Esophagus squamous epithelium (tissue), 5 donors: ENCODE measurements around the gene SGK1. TPM values are rescaled to one million over a fixed set of nuclear protein-coding genes. Genes with fewer than 3 reads are reported as not detected.
"Not testable (repeated sequence)": the region's sequence is repeated elsewhere in the genome, so short reads cannot be mapped to it uniquely, and the experiment has no call there.

Source experiments
- DNase-seq: peaks from one replicate; lab custom pipeline; 2025; lab: John Stamatoyannopoulos, UW
- H3K27ac ChIP-seq, 4 donors: fragments of 200-600 bp; sonication (generic); one replicate each; pipeline ENCODE4 v1.5.1; 2016 to 2019; ENCODE audit warnings: mild to moderate bottlenecking in 1 of 4
- H3K27me3 ChIP-seq, 4 donors: fragments of 200-600 bp; sonication (generic); 1 replicate in 3 of 4; 2 replicates in 1 of 4; pipeline versions ENCODE4 v1.5.1 to v1.6.0; 2017 to 2021; ENCODE audit warnings: antibody characterized with exemption in 1 of 4
- H3K36me3 ChIP-seq, 3 donors: fragments of 200-600 bp; sonication (generic); one replicate each; pipeline ENCODE4 v1.5.1; 2016 to 2019
- H3K4me1 ChIP-seq, 3 donors: fragments of 200-600 bp; sonication (generic); one replicate each; pipeline ENCODE4 v1.5.1; 2017 to 2019
- H3K4me3 ChIP-seq, 4 donors: fragments of 200-600 bp; sonication (generic); 1 replicate in 3 of 4; 2 replicates in 1 of 4; pipeline ENCODE4 v1.5.1; 2016 to 2019; ENCODE audit warnings: mild to moderate bottlenecking in 2 of 4, moderate library complexity in 1 of 4
- H3K9me3 ChIP-seq, 3 donors: fragments of 200-600 bp; sonication (generic); one replicate each; pipeline ENCODE4 v1.5.1; 2016 to 2019
- CTCF ChIP-seq, 6 experiments: fragments of 450-650 bp in 4 of 6; fragments of 200-600 bp in 2 of 6; sonication (generic) in 2 of 6; IDR thresholded peaks; one replicate each; pipeline ENCODE4 v1.5.1; 2016 to 2019; ENCODE audit warnings: antibody characterized with exemption in 6 of 6, mild to moderate bottlenecking in 4 of 6, moderate library complexity in 4 of 6
- POLR2A ChIP-seq, 4 donors: fragments of 450-650 bp; IDR thresholded peaks; one replicate each; pipeline ENCODE4 v1.6.1; 2017; ENCODE audit warnings: antibody characterized with exemption in 4 of 4, mild to moderate bottlenecking in 4 of 4, moderate library complexity in 3 of 4
- WGBS, 2 donors: methylation state at CpG; one replicate each; pipeline ENCODE4 v1.1.5; 2018; 5-methylcytosine and 5-hydroxymethylcytosine counted together
- intact Hi-C: fragments of 100-400 bp; cut with DNase I; formaldehyde crosslinking; loops from one replicate; pipeline ENCODE4 v1.15.0; 2022
- total RNA-seq, 4 donors: library from RNA; depleted of rRNA; stranded (reverse); fragments of >200 nt; gene quantifications; one replicate each; pipeline ENCODE4 v1.1.0, GENCODE V29; 2016
- donor health status: DM: yes; HTN: yes; CAD: no.

Gene SGK1
- total RNA-seq, 4 donors from 2014 or later = 93.8 to 170 (median 154) TPM

DNA sequence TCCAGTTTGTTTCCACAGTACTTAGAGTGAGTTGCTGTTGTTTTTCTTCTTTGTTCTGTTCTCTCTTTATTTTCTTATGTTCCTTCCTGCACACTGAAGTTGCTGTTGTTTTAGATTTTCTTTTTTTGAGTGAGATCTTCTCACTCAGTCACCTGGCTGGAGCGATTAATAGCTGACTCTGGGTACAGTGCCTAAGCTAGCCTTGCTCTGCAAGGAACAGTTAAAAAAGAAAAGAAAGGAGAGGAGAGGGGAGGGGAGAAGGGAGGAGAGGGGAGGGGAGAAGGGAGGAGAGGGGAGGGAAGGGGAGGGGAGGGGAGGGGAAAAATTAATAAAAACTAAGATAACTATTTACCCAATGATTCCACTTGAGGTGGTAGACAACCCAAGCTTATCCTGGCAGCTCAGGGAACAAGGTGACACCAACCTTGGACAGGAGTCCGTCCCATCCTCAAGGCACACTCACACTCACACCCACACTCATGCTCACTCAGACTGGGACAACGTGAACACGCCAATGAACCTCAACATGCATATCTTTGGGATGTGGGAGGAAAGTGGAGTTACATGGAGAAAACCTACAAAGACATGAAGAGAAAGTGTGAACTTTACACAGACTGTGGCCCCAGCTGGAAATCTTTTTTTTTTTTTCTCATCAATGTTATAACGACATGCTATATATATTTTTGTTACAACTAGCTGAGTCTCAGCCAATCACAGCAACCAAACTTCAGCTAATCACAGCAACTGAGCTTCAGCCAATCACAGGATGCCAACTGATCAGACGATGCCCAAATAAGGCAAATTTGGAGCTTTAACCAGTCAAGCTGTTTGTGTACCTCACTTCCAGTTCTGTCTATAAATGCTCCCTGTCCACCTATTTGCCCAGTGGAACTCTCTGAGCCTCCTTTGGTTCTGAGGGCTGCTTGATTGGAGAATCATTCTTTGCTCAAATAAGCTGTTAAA lies 124.1 kb downstream of the SGK1 start:
- no peak overlapping the region for H3K27ac ChIP-seq
- H3K9me3 ChIP-seq = no peaks in the 10 kb centered on the region
- H3K4me1 ChIP-seq = no peaks in the 10 kb centered on the region
- 91 to 93% methylated on average over 5 of the region's 6 CpGs for WGBS, 2 donors
- H3K4me3 ChIP-seq = no peak overlapping the region
- H3K27me3 ChIP-seq = no peaks in the 10 kb centered on the region
- no peaks in the 10 kb centered on the region for H3K36me3 ChIP-seq
- intact Hi-C loops = no loop called here
- DNase-seq = no peak
- no peak for TF ChIP-seq CTCF (IDR thresholded peaks at IDR 0.05)
- TF ChIP-seq POLR2A (IDR thresholded peaks at IDR 0.05) = no peak

DNA sequence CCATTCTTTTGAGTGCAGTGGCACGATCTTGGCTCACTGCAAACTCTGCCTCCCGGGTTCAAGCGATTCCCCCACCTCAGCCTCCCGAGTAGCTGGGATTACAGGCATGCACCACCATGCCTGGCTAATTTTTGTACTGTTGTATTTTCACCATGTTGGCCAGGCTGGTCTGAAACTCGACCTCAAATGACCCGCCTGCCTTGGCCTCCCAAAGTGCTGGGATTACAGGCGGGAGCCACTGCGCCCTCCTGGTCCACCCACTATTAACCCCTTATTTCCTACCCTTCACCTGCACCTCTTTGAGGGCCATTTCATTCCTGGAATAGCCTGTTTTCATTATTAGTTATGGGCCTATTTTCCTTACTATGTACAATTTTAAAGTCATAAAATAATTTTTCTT lies 125.3 kb downstream of the SGK1 start:
- H3K36me3 ChIP-seq, intact Hi-C loops, H3K4me3 ChIP-seq, H3K27ac ChIP-seq, H3K9me3 ChIP-seq, H3K4me1 ChIP-seq, H3K27me3 ChIP-seq, DNase-seq: not testable (repeated sequence)
- 84 to 85% methylated on average over 8 of the region's 8 CpGs for WGBS, 2 donors

DNA sequence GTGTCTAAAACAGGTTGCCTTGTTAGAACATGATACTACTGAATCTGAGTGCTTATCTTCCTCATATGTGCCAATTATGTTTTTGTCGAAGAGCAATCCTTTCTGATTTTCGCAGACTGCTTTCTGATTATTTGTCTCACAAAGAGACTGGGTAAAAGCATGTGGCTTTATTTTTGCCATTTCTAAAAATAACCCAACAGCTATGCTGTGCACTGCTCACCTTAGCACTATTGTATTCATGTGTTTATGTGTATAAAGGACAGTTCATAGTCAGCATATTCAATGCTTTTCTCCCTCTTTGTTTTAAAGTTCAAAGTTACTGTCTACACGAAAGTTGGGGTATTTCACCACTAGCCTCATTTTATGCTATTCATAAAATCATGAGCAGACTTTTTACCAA lies 127.0 kb downstream of the SGK1 start:
- no peak for DNase-seq
- Histone ChIP-seq H3K4me1 (no peaks in the 10 kb centered on the region), H3K36me3 (no peaks in the 10 kb centered on the region), H3K9me3 (no peaks in the 10 kb centered on the region), H3K4me3 (no peak overlapping the region), H3K27ac (no peak overlapping the region), H3K27me3 (no peaks in the 10 kb centered on the region)
- intact Hi-C loops = no loop called here
- no peak for TF ChIP-seq POLR2A (IDR thresholded peaks at IDR 0.05)
- TF ChIP-seq CTCF (IDR thresholded peaks at IDR 0.05) = no peak
- 67 to 80% methylated on average over 3 of the region's 3 CpGs for WGBS, 2 donors

GRCh38 chr6:134187751-134188150 lies 130.2 kb downstream of the SGK1 start:
- Histone ChIP-seq H3K9me3 (no peaks in the 10 kb centered on the region), H3K4me3 (no peak overlapping the region), H3K27me3 (no peaks in the 10 kb centered on the region), H3K27ac (no peak overlapping the region), H3K36me3 (no peaks in the 10 kb centered on the region), H3K4me1 (no peaks in the 10 kb centered on the region)
- 78 to 100% methylated on average over 1 to 3 of the region's 3 CpGs for WGBS, 2 donors
- no peak for TF ChIP-seq CTCF (IDR thresholded peaks at IDR 0.05)
- TF ChIP-seq POLR2A (IDR thresholded peaks at IDR 0.05) = no peak
- DNase-seq = no peak
- intact Hi-C loops = no loop called here

DNA sequence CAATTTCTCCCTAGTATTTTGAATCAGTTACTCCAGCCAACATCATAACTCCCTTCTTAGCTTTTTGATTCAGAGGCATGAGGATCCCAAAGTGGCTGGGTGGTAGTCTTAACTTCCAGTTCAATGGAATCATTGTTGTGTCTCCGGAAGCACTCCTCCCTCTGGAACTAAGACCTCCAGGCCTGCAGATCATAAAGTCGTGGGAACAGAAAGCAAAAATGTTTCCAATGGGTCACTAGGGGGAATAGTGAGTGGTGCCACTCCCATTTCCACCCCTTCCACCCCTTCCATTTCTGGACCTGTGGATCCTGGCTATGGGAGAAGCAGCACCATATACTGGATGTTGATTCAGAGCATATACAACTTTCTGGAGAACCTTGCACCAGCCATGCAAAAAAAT lies 130.8 kb downstream of the SGK1 start:
- no peak overlapping the region for H3K27ac ChIP-seq
- TF ChIP-seq POLR2A (IDR thresholded peaks at IDR 0.05) (no peak), CTCF (IDR thresholded peaks at IDR 0.05) (no peak)
- H3K4me1 ChIP-seq = no peaks in the 10 kb centered on the region
- WGBS, 2 donors = 40 to 50% methylated on average over 1 to 2 of the region's 2 CpGs
- H3K27me3 ChIP-seq = no peaks in the 10 kb centered on the region
- H3K9me3 ChIP-seq = no peaks in the 10 kb centered on the region
- DNase-seq = no peak
- no peak overlapping the region for H3K4me3 ChIP-seq
- H3K36me3 ChIP-seq = no peaks in the 10 kb centered on the region
- intact Hi-C loops = no loop called here
